NCI-H2107 treated with DMSO at 0.1 percent for 48 hours (cell line): ENCODE results near the gene FOXG1.

Source experiments
- DNase-seq: peaks from one replicate; lab custom pipeline; 2025; ENCODE audit not compliant: unreplicated experiment; lab: John Stamatoyannopoulos, UW

The FOXG1 gene

GRCh38 chr14:28761438-28762291 lies 4.9 kb upstream of the FOXG1 start:
- no peak for DNase-seq

GRCh38 chr14:28762303-28762954 lies 4.2 kb upstream of the FOXG1 start:
- DNase-seq: no peak

- DNase-seq: no peak
Measured at GRCh38 chr14:28762955-28763326, 3.6 kb upstream of the FOXG1 start.

- no peak for DNase-seq
Measured at GRCh38 chr14:28763751-28764256, 2.8 kb upstream of the FOXG1 start.

- peak; percentile 99 for DNase-seq
Measured at GRCh38 chr14:28764257-28765160, 2.1 kb upstream of the FOXG1 start.

- no peak for DNase-seq
Measured at GRCh38 chr14:28765169-28765830, 1.3 kb upstream of the FOXG1 start.

GRCh38 chr14:28765831-28766468 lies 637 bp upstream of the FOXG1 start:
- DNase-seq: no peak

- no peak for DNase-seq
Measured at GRCh38 chr14:28767030-28767852, 654 bp downstream of the FOXG1 start.

- DNase-seq: no peak
Measured at GRCh38 chr14:28767853-28768741, 1.5 kb downstream of the FOXG1 start.

- DNase-seq: no peak
Measured at GRCh38 chr14:28769276-28769880, 2.8 kb downstream of the FOXG1 start.

- DNase-seq: no peak
Measured at GRCh38 chr14:28770061-28770460, 3.5 kb downstream of the FOXG1 start.

- DNase-seq: no peak
Measured at GRCh38 chr14:28770630-28771029, 4.0 kb downstream of the FOXG1 start.

GRCh38 chr14:28771168-28771567 lies 4.6 kb downstream of the FOXG1 start:
- DNase-seq: no peak

- DNase-seq: no peak
Measured at GRCh38 chr14:28772613-28773012, 6.0 kb downstream of the FOXG1 start.

- no peak for DNase-seq
Measured at GRCh38 chr14:28773176-28773575, 6.6 kb downstream of the FOXG1 start.

GRCh38 chr14:28773861-28774691 lies 7.5 kb downstream of the FOXG1 start:
- DNase-seq: no peak
